HL-60/S4 treated with retinoic acid at 250 ng/mL for 4 days and 3 days (cell line): ENCODE data around the gene GALNS.
"Not testable (repeated sequence)": the region's sequence is repeated elsewhere in the genome, so short reads cannot be mapped to it uniquely, and the experiment has no call there.

Source experiments
- in situ Hi-C: fragments of 300-500 bp; cut with MboI; formaldehyde crosslinking; loops from 2 replicates; pipeline ENCODE4 v1.7.0; 2022; ENCODE audit warnings: low sequenced_read_pairs

Gene GALNS

DNA sequence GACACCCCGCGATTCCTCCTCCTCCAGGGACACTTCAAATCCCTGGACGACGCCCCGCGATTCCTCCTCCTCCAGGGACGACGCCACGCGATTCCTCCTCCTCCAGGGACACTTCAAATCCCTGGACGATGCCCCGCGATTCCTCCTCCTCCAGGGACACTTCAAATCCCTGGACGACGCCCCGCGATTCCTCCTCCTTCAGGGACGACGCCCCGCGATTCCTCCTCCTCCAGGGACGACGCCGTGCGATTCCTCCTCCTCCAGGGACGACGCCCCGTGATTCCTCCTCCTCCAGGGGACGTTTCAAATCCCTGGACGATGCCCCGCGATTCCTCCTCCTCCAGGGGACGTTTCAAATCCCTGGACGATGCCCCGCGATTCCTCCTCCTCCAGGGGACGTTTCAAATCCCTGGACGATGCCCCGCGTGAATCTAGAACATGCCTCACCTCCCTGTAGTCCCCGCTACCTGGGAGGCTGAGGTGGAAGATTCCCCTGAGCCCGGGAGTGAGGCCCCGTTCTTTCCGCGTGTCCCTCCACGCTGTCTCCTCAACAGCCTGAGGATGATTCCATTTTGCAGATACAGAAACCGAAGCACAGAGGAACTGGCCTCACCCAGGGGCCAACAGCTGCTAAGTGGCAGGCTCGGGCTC, 33.1 kb upstream of the GALNS start:
- in situ Hi-C loops = not testable (repeated sequence)

DNA sequence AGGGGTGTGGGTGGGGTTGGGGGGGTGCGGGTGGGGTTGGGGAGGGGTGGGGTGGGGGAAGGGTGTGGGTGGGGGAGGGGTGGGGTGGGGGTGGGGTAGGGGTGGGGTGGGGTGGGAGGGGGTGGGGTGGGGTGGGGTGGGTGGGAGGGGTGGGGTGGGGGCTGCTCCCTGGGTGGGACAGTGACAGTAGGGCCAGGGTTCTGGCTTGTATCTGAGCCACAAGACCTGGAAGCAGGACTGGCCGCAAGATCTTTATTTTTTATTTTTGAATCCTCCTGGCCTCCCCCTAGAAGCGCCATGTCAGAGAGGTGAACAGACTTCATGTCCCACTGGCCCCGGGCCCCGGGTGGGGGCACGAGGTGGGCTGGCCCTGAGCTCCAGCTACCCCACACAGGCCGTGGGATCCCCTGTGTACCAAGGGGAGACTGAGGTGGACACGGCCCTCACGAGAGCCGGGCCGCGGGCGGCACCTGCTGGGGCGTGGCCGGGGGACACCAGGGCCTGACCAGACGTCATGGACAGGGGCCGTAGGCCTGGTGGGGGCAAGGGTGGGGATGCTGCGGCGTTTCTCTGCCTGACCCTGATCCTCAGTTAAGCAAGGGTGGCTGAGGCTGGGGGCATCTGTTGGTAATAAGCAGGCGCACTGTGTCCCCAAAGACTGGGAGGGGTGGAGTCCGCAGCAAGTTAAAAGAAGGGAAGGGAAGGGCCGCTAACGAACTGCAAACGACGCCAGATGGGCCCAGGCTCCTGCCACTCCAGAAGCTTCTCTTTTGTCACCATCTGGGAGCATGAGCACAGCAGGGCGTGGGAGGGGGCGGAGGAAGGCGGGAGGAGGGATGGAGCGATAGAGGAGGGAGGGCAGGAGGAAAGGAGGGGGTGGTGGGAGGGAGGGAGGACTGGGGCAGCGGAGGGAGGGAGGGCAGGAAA, 32.0 kb upstream of the GALNS start:
- in situ Hi-C loops = no loop called here

DNA sequence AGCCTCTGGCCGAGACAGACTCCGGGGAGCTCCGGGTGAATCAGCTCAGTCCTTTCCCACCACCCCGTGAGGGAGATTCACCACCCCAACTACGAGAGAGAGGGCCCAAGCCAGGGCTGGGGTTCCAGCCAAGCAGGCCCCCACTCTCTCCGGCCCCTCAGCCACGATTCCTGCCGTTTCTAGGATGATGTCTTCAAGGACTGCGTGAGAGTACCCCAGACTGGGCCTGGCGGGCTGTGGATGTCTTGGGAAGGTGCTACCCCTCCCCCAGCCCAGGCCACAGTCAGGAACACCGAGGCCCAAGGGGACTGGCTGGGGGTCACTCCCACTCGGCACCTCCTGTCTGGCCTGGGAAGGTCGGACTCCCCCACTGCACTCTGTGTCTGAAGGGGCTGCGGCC, 31.3 kb upstream of the GALNS start:
- in situ Hi-C loops = no loop called here

DNA sequence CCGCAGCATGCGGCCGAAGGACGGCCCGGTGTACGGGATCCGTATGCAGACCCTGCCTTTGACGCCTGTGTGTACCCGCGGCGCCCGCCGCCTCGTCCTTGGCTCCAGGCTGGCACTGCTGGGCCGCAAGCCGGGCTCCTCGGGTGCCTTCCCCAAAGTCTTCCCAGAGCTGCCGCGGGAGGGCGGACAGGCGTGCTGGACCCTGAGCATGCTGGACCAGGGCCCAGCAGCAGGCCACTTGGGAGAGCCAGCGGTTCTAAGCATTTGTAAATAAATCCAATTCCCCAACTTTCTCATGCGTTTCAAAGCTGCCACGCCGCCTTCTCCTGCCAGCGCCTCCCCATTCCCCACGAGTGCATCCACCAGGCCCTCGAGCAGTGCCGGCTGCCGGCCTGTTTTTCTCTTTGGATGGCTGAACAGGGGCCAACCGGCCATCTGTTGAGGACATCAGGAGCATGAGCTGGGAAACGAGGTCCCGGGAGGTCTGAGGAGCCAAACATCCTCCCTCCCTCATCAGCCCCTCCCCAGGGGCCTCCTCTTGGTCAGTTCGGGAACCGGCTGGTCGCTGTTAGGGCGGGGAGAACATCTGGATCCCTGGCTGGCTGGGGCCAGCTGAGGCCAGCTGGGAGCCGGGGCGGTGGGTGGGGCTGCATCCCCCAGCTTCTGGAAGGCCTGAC, 30.2 kb upstream of the GALNS start:
- in situ Hi-C loops = no loop called here

DNA sequence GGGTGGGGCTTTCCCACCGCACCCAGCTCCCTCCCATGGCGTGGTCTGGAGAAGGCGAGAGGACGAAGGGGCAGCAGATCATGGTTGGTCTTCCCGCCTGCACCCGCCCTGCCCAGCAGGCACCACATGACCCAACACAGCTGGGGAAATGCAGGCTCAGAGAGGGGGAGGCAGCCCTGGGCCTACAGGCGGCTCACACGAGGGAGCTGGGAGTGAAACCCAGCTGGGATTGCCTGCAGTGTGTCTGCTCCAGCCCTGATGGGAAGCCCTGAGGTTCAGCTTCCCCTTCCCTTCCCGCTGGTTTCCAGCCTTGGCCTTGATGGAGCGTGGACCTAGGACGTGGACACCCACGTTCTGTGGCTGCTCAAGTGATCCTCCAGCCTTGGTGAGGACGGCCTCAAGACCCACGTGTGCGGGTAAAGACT, 29.7 kb upstream of the GALNS start:
- in situ Hi-C loops = no loop called here

DNA sequence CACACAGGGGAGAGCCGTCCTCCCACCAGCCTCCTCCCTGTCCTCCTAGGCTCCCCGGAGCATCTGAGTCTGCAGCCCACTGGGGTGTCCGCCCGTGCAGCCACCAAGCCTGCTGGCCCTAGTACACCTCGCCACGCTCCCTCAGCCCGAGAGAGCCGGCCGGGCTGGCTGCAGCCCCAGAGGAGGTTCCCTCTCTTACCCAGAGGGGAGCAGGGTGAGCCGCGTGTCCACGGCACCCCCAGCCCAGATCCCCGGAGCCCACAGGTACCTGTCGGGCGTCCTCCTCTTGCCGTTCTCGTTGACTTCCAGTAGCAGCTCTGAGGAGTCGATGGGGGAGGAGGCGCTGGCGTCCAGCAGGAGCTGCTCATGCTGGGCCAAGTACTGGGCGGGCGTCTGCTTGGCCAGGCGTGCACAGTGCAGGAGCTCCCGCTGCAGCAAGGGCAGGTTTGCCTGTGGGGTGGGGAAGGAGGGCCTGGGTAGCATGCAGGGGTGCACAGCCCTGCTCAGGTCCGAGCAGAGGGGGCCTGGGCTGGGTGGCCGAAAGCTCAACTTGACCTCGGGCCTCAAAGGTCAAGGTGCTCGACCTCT, 29.0 kb upstream of the GALNS start:
- in situ Hi-C loops = no loop called here

DNA sequence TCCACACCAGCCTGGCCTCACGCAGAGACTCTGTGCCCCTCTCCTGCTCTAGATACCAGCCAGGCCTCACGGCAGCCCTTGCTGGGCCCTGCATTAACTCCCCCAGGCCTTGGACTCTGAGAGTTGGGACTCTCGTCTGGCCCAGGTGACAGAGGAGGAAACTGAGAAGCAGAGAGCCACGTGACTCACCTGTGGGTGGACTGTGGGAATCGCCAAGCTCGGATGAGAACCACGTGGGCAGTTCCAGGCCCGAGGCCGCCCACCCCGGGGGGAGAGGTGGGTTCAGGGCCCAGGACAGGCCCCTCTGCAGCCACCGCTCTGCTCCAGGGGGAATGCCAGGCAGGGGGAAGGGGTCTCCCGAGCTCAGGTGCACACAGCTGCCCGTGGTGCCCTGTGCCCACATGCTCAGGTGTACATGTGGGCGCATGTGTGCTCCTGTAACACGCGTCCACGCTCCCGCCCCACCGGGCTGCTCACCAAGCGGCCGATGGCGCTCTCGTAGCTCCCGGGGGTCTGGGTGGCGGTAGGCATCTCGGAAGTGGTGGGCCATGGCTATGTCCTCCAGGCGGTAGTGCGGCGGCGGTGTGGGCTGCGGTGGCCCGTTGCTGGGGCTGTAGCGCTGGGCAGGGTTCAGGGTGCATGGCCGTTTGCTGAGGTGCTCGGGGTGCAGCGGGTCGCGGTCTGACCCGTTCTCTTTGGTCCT, 28.0 kb upstream of the GALNS start:
- in situ Hi-C loops = no loop called here

DNA sequence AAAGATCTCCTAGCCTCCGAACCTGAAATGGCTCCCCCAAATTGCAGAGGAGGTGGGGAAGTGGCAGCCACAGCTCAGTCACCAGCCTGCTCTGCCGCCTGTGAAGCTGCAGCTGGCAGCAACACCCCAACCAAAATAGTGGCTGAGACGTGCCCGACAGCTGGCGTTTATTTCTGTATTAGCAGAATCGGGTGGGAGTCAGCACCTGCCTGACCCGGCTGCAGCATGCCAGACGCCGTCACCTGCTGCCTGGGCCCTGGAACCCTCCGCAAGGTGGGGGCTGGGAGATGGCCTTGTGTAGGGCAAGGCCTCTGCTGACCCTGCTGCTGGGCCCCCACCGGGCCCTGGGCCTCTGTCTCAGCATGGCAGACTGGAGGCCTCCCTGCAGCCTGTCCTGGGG, 27.2 kb upstream of the GALNS start:
- in situ Hi-C loops = no loop called here

DNA sequence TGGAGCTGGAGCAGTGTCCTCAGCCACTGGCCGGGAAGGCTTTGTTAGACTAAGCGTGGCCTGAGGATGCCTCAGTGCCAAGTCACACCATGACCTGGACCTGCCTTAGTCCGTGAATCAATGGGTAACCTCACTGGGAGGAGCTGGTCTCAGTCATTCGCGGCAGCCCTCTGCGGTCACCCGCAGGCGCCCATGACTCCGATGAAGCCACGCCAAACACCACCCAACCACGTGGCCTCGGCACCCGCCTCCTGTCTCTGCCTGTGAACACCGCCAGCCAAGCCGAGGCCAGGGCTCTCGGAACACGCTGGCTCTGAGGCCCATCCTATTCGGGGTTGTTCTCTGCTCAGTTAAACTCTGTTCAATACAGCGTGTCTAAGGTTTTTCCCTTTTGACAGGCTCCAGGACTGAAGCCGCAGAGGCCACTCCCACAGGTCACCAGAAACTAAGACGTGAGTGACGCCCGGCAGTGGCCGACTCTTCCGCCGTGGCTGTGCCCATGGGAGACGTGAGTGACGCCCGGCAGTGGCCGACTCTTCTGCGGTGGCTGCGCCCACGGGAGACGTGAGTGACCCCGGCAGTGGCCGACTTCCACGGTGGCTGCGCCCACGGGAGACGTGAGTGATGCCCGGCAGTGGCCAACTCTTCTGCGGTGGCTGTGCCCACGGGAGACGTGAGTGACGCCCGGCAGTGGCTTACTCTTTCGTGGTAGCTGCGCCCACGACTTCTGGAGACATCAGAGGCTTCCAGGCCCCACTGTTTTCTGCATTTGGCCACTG, 26.6 kb upstream of the GALNS start:
- in situ Hi-C loops = no loop called here

DNA sequence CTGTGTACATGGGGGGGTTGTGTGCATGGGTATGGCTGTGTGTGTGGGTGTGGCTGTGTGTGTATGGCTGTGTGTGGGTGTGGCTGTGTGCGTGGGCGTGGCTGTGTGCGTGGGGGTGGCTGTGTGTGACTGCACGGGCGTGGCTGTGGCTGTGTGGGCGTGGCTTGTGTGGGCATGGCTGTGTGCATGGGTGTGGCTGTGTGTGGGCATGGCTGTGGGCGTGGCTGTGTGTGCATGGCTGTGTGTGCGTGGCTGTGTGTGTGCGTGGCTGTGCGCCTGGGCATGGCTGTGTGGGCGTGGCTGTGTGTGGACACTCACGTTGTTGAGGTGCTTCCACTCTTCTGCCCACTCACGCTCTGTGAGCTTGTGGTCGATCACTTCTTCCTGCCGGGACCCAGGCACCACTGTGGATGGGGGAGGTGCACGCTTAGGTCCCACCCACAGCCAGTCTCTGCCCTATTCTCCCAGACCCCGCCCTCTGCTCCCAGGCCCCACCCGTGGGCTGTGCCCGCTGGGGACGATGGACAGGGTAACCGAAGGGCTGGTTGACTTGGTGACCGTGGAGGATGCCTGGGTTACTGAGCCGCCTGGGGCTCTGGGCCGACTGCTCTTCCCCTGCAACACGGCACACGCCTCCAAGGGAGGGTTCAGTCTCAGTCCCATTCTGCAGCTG, 25.7 kb upstream of the GALNS start:
- in situ Hi-C loops = no loop called here

- in situ Hi-C loops = no loop called here
Measured at GRCh38 chr16:88881675-88882357, 25.1 kb upstream of the GALNS start.

- in situ Hi-C loops = no loop called here
Measured at GRCh38 chr16:88881007-88881615, 24.4 kb upstream of the GALNS start.

- in situ Hi-C loops = no loop called here
Measured at GRCh38 chr16:88880226-88881006, 23.7 kb upstream of the GALNS start.

DNA sequence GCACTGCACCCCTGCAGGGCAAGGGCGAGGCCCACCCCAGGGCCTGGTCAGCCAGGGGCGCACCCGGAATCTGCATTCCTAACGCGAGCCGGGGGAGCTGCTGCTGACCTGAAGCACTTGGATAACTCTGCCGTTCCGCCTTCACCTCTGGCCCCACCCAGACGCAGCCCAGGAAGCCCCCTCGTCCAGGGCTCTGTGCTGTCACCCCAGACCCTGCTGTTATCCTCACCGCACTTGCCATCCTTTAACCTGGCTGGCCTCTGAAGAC, 23.0 kb upstream of the GALNS start:
- in situ Hi-C loops = no loop called here

DNA sequence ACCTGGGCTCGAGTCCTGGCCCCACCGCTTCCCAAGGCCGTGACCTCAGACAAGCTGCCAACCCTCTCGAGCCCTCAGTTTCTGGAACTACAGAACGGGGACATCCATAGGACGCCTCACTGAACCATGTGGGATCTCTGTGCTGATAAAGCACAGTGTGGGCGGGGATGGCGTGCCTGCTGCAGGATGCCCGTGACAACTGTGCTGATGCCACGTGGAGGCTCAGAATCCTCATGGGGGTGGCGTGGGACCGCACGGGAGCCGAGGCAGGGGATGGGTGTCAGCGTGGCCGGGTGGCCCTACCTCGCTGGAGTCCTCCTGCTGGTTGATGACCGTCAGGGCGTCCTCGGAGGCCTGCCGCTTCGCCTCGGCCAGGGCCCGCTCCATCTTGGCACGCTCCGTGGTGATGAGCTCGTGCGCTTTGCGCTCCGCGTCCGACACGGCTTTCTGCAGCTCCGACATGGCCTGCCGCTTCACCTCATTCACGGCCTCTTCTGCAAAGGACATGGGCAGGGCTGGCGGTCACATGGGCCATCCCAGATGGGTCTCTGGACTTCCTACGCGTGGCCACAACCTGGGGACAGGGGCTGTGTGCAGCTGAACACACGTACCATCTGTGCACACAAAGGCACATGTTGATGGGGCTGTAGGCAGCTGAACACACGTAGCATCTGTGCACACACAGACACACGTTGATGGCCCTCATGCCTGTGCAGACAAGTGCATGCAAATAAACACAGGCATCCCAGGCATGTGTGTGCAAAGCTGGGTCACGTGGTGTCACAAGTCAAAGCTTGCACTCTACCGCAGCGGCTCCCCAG, 22.4 kb upstream of the GALNS start:
- in situ Hi-C loops = no loop called here

- in situ Hi-C loops = no loop called here
Measured at GRCh38 chr16:88878356-88878755, 21.6 kb upstream of the GALNS start.
